HG02571 (cell line): Measurements from ENCODE around the gene BIK.

Experiments used
- ATAC-seq: cut with Tn5 transposase; IDR thresholded peaks from one replicate; pipeline ENCODE4 v1.9.1; 2021; ENCODE audit warnings: mild to moderate bottlenecking, moderate library complexity; ENCODE audit not compliant: unreplicated experiment

The BIK gene

DNA sequence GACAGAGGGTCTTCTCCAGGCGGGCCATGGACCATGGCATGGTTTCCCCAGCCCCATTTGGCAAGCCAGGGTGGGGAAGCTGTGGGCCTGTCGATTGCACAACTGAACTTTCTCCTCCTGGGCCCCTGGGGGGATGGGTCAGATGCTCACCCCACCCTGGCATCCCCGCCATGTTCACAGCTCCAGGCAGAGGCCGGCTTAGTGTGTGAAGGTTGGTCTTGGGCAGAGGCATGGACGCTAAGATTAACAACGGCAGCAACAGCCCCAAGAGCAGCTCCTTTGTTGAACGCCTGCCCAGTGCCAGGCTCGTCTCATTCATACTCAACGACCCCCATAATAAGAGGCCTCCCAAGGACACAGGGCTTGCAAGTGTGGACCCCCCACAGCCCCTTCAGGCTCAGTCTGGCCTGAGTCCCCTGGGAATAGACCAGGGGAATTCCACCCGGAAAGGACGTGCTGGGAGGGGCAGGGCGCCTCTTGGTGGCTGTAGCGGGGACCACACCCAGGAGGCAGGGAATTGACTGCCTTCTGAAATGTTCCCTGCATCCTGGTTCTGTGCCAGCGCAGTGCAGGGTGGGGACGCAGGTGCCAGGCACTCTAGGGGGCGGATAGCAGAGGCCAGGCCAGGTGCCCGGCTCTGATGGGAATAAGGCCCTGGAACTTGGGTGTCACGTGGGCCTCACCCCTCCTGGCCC, 49.1 kb downstream of the BIK start:
- ATAC-seq = no peak

DNA sequence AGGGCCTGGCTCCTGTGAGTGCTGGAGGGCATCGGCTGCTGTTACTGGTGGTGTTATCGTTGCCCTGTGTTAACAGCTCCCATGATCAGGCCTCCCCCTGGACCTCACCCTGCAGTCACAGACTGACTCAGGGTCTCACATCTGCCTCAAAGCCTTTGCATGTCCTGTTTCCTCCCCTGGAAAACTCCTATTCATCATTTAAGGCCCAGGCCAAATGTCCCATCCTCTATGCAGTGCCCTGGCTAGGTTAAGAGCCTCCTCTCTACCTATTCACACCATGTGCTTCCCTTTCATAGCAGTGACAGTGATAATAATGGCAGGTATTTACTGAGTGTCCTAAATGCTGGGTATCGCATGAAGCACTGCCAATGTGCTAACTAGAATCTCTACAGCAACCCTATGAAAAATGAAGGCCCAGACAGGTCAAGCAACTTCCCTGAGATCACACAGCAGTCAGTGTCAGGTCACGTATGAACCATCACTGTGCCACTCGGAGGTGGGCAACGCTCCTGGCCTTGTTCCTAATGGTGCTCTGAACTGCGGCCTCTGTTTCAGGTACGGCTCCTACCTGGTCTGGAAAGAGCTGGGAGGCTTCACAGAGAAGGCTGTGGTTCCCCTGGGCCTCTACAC, 50.1 kb downstream of the BIK start:
- ATAC-seq = no peak

DNA sequence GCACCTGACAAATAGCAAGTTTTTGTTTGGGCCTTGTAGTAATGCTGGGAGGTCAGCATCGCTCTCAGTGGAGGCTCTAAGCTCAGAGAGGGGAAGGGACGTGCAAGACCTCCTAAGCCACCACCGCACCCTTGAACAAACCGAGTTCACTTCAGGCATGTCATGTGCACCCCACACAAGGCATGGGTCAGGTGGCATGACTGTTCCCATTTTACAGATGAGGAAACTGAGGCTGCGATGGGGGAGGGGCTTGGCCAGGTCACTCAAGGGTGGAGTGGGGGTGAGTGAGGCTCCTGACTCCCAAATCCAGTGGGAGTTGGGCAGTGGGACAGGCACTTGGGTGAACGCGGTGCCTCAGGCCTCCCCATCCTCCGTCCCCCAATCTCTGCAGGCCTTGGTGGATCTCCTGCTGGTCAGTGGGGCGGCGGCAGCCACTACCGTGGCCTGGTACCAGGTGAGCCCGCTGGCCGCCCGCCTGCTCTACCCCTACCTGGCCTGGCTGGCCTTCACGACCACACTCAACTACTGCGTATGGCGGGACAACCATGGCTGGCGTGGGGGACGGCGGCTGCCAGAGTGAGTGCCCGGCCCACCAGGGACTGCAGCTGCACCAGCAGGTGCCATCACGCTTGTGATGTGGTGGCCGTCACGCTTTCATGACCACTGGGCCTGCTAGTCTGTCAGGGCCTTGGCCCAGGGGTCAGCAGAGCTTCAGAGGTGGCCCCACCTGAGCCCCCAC, 52.0 kb downstream of the BIK start:
- no peak for ATAC-seq

DNA sequence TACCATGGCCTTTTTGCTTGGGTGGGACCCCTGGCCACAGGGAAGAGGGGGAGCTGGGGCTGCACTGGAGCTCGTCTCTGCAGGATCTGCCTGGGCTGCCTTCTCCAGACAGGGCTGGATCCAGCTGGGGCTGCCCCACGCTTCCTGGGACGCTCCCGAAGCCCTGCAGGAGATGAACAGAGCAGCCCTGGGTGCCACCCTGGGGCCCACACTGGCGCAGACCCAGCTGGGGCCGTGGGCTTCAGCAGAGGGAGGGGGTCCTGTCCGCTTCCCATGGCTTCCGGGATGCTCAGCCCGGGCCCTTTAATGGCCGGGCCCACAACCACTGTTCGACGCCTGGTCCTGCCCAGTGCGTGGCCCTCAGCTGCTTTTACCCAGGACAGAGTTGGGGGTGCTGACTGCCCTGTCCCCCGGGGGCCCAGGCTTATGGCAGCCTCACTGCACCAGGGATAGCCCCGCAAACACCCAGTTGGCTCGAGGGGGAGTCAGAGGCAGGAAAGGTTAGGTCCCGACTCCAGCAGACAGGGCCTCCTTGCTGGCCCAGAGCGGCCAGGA, 52.8 kb downstream of the BIK start:
- ATAC-seq = no peak

DNA sequence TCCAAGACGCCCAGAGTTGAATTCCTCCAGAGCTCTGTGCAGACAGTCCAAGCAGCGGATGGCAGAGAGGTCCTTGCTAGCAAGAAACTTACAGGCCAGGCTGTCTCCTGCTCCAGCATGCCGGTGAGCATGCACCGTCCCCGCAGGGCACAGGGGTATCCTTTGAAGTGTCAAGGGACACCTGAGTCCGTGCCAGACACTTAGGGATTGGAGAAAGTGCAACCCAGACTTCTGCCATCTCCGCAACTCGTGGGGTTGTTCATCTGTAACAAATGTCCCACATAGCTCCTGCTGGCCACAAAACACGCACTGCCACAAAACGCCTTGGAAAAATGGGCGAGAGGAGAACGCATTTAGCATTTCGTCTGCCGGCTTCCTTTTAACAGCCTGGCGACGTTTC, 54.1 kb downstream of the BIK start:
- ATAC-seq = no peak

DNA sequence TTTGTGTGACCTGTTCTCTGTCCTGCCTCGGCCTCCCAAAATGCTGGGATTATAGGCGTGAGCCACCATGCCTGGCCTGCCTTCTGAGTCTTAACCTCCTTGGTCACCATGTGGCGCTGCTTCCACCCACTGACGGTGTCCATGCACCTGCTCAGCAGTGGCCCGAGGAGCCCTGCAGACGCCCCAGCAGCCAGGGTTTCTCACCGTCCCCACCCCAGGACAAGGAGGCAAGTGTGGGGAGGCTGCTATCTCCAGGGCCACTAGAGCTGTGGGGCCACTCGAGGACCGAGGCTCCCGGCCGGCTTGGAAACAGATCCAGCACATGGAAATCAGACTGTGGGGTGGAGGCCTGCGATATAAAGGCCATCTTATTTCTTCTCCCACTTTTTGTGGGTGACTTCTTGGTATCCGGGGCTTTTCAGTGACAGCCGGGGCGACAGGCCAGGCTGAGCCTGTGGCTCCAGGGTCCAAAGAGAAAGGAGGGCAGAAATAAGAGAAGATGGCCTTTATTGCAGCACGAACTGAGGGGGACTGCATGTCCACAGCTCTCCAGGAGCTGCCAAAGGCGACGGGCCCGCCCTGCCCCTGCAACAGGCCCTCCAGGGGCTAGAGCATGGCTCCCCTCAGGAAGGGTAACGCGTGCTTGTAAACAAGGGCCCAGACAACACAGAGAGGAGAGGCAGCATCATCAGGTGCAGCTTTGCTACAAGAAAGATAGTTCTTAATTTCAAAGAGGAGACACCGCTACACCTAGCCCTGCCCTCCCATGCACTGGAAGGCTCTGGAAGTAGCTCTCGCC, 55.8 kb downstream of the BIK start:
- no peak for ATAC-seq

DNA sequence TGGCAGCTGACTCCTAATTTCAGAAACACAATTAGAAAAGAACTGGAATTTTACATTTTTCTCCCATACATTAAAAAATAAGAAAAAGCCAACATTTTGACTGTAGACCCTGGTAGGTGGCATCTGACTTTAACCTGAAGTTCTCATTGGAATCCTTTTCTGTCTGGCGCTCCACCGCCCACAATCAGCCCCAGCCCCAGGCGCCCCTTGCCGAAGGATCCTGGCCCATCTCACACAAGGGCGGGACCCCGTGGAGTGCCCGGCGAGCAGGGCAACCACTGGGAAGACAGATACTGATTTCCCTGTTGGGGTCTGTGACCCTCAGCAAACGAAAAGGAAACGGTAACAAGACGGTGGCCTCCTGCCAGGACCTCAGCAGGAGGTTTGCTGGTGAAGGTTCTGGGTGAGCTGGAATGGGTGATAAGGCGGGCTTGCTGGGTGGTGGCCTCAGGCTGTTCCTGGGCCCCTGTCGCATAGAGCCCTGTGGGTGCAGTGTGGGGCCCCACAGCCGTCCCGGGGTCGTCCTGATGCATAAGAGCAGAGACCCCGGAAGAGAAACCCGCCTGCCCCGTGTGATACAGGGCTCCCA, 56.5 kb downstream of the BIK start:
- ATAC-seq = no peak

DNA sequence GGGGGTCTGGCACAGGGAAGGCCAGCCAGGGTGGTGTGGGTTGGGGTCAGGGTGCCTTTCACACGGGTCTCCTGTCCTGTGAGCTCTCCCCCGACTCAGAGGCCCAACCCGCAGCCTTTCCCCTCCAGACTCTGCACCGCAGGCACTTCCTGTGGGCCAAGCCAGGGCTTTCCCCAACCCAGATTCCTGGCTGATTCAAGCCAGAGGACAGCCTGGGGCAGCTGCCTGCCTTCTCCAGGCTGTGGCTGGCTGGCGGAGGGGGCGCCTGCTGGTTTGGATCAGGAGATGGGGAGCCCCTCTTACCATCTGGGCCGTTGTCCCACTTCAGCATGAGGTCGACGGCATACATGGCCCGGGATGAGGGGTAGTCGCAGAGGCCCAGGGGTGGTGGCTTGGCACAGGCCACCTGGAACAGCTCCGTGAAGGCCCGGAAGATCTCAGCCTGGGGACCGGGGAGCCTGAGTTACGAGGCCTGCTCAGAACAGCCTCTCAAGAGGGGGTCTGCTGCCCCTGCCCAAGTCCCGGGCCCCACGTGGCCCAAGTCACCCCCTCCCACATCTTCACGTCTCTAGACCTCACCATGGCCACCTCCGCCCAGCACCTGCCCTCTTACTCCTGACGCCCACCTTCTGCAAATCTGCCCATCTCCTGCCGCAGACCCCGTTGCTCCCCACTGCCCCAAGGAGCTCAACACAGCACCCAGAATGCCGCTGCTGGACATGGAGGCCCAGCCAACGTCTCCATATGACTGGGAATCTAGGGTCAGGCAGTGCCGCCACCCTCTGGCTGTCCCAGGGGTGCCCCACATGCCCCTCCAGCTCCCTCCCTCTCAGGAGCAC, 58.1 kb downstream of the BIK start:
- ATAC-seq = no peak

DNA sequence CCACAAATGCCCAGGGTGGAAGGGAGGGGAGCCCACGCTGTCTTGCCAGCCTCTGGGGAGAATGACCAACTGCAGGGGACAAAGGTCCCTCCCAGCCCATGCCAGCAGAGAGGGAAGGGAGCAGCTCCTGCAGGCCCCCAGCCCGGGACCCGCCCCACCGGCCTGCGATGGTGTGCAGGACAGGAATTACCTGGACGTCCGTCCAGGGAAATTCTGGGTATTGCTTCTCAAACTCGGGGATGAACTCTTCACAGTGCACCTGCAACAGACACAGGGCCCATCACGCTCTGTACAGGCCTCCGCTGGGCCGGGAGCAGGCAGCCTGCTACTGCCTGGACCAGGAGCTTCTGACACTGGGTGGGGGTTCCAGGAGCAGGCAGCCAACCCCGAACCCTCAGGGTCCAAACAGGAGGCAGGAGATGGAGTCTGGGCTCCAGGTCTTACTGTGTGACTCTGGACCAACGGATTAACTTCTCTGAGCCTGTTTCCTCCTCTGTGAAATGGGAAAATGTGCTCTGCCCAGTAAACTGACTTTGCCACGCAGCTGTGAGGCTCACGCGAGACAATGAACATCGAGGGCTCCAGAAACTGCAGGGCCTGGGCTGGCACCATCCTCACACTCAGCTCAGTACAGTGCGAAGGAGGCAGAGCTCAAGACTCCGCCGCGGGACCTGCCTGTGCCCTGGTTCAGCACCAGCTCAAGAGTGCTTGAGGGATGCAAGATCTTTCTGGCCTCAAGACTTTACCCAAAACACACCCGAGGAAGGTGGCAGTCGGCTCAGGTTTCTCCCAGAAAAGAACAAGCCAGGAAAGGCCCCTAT, 59.0 kb downstream of the BIK start:
- ATAC-seq = no peak

DNA sequence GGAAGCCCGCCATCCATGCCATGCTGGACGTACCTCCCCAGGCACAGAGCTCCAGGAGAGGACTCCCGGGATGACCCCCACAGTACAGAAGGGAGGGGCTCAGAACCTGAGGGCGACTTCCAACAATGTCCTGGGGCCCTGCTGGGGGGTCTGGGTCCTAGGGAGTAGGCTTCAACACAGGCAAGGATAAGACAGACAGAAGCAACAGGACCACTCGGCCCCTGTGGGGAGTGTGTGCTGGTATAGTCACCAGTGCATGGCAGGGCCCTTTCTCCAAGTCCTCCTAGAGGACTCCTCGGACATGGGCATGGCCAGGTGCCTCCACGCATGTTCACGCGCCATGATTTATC, 59.6 kb downstream of the BIK start:
- ATAC-seq = no peak

DNA sequence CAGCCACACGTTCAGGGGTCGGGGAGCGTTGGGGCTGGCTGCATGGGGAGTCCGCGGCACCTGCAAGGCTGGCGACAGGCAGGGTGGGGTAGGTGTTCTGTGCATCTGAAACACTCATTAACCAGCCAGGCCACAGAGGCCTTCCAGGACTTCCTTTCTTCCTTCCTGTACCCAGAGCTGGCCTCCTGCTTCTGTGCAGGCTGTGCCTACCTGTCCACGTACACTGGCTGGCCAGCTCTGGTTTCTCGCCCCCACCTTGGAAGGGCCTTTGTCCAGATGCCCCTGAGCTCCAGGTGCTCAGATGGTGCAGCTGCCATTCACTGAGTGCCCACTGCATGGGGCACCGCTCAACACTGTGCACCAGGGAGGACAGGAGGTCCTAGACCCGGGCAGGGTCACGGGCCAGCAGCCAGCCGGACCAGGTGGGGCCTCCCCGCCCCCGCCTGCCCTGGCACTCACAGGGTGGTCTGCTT, 60.5 kb downstream of the BIK start:
- no peak for ATAC-seq

DNA sequence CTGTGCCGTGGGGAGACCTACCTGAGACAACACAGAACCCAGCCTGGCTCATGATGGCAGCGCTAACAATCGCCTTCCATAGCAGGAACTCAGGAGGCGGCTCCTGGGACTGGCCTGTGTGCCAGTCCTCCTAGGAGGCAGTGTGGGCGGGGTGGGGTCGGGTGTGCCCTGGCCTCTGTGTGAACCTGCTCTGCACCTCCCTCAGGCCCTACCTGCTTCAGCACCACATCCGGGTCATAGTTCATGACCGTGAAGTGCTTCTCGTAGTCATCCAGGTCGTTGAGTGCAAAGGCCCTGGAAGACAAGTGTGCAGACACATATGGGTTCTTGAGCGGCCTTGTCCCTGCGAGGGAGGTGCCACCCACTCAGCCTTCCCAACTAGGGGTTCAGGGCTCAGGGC, 61.1 kb downstream of the BIK start:
- ATAC-seq = no peak

DNA sequence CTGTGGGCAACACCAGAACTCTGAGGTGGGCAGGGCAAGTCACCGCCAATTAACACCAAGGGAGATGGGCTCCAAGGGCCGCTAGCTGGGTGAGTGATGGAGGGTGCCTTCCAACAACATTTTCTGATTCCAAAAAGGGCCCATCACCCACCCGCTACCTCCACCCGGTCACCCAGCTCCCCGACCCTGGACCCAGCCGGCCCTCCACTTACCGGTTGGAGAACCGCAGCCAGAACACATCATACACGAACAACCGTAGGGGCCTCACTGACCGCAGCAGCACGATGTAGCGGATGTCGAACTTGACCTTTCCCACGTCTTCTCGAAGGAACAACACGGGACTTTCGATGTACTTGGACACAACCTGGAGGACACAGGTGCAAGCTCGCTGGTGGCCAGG, 61.6 kb downstream of the BIK start:
- no peak for ATAC-seq

DNA sequence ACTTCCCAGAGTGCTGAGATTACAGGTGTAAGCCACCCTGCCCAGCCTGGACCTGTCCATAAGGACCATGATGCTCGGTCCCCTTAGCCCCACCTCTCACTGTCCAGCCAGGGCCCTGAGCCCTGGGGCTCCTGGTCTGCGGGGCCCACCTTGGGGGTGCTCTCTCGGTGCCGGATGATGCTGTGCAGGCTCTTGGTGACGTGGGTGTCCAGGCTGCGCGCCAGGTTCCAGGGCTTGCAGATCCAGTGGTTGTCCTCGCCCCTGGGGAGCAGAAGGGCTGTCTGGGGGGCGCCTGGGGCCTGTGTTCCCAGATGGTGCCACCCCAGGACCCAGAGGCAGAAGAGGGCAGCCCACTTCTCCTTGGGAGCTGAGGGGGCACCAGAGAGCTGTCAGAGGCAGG, 63.0 kb downstream of the BIK start:
- no peak for ATAC-seq

DNA sequence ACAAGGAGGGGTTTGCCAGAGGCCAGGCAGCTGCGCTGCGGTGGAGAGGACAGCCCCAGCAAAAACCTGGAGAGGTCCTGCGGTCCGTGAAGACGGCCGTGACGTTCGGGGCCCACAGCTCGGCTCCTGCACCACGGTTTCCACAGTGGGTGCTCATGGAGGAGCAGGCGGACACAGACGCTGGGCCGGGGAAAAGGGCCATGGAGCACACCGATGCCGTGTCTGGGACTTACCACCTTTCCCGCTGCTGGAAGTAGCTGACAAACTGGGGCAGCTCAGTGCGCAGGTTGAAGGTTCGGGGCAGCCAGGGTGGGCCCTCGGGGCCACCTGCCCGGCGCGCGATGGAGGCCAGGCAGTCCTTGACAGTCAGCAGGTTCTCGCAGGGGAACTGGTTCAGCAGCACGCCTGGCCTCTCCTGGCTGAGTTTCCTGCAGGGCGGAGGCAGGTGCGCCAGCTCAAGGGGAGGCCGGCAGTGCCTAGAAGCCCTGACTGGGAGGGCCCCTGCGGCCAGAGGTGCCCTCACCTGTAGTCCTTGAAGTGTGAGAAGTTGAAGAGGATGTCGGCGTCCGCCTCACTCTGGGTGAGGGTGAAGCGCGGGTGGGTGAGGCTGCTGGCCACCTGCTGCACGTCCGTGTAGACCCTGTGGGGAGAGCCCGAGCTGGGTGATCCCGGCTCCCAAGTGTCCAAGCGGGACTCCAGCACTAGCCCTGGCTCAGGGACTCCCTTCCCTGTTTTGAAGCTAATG, 63.6 kb downstream of the BIK start:
- ATAC-seq = no peak

DNA sequence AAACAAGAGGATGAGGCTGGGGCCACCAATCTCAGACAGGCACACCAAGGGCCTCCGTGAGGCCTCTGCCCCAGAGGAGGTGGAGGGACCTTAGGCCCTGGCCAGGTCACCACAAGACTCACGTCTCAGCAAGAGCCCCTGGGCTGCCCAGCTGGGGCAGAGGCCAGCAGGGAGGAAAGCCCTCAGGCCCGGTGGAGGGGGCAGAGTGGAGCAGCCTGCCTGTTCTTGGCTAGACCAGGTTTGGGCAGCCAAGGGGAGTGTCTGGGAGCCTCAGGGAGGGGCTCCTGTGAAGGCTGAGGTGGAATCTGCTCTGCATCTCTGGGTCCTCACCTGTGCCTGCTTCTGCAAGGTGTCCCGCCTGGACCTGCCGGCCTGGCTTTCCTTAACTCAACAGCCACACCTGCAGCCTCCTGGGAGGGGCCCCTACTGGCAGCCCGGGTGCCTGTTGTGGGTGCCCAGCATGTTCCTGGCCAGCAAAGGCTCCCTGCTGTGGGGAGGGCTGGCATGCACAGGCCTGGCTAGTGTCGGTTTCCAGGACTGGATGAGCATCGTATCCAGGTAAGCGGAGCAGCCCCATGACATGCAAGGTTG, 64.5 kb downstream of the BIK start:
- ATAC-seq = no peak

DNA sequence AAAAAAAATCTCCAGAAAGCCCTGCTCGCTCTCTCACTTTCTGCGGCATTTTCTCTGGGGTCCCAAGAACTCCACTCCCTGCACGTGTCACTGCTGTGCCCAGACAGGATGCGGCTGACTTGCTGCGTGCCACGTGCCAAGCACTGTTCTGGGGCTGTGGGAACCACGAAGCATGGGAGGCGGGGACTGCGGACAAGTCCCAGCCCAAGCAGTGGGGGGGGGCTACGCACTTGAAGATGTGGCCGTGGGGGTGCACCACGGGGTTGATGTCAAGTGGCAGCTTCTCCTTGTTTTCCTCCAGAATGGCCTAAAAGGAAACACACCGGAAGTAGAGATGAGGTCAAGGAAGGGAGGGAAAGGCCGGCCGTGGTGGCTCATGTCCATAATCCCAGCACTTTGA, 65.5 kb downstream of the BIK start:
- ATAC-seq = no peak

DNA sequence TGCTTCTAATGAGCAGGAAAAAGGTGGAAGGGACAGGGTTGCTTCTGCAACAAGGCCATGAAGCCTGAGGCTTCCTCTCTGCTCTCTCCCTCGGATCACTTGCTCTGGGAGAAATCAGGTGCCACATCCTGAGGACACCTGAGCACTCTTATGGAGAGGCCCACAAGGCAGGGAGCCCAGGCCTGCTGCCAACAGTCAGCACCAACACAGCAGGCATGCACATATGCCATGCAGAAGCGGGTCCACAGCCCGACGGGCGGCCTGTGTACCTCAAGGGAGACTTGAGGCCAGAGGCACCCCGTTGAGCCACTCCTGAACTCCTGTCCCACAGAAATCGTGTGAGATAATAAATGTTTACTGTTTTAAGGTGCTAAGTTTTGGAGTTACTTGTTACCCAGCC, 66.9 kb downstream of the BIK start:
- no peak for ATAC-seq
